ENCODE results near the gene FCER1G.

DNA sequence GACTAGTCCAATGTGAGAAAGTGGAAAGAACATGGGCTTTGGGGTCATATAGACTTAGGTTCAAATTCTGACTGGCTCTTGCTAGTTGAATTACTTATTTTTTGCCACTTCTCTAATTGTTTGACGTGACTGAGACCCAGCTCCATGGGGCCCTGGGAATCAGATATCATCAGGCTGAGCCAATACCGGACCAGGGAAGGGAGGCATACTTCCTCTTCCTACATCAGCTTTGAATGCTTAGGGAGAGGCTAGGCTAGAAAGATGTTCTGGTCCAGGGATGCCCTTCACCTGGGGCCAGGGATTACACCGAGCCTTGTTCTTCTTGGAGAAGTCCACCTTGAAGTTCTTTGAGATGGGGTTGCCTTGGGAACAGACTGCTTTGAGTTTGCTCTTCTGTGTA, 26.6 kb downstream of the FCER1G start:
- TF ChIP-seq, protein P1, sequence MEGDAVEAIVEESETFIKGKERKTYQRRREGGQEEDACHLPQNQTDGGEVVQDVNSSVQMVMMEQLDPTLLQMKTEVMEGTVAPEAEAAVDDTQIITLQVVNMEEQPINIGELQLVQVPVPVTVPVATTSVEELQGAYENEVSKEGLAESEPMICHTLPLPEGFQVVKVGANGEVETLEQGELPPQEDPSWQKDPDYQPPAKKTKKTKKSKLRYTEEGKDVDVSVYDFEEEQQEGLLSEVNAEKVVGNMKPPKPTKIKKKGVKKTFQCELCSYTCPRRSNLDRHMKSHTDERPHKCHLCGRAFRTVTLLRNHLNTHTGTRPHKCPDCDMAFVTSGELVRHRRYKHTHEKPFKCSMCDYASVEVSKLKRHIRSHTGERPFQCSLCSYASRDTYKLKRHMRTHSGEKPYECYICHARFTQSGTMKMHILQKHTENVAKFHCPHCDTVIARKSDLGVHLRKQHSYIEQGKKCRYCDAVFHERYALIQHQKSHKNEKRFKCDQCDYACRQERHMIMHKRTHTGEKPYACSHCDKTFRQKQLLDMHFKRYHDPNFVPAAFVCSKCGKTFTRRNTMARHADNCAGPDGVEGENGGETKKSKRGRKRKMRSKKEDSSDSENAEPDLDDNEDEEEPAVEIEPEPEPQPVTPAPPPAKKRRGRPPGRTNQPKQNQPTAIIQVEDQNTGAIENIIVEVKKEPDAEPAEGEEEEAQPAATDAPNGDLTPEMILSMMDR (IDR thresholded peaks at IDR 0.05) = no peak
- TF ChIP-seq POLR2A (IDR thresholded peaks at IDR 0.05) = no peak
